ENCODE results near the gene CIC. TPM values are rescaled to one million over a fixed set of nuclear protein-coding genes. Genes with fewer than 3 reads are reported as not detected.

Gene CIC
- total RNA-seq, 4 donors from 2014 or later: 27.0 to 74.1 (median 41.3) TPM

DNA sequence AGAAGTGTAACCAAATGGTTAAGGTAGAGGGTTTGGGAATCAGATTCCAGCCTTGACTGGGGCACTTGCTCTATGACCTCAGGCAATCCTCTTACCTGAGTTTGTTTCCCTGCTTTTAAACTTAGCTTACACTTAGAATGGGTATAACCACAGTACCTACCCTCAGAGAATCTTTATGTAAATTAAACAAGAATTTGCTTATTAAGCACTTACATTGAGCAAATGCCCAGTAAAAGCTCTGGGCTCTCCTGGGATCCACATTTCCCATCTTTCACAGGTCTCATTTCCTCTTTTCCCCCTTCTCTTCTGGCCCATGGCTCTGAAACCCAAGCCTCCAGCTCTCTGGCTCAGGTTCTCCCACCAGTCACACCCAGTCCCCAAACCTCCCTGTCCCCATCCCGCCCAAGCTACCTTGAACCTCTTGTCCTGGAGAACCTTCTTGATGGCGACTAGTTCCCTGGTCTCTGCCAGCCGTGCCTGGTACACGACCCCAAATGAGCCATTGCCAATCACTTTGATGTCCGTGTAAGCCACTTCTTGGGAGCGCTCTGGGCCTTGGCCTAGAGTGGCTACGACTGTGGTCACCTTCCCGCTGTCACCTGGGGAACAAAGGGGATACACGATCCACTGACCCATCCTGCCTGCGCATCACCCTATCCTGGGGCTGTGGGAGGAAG is 29.4 kb upstream of the CIC start:
- H3K4me1 ChIP-seq: peaks cover 0 to 46% (median 26%) of the 10 kb centered on the region in 4 donors
- WGBS, 2 donors: 87 to 90% methylated on average over 10 of the region's 10 CpGs
- TF ChIP-seq POLR2A (IDR thresholded peaks at IDR 0.05) (no peak), EP300 (IDR thresholded peaks at IDR 0.05) (no peak)
- TF ChIP-seq, protein P1, sequence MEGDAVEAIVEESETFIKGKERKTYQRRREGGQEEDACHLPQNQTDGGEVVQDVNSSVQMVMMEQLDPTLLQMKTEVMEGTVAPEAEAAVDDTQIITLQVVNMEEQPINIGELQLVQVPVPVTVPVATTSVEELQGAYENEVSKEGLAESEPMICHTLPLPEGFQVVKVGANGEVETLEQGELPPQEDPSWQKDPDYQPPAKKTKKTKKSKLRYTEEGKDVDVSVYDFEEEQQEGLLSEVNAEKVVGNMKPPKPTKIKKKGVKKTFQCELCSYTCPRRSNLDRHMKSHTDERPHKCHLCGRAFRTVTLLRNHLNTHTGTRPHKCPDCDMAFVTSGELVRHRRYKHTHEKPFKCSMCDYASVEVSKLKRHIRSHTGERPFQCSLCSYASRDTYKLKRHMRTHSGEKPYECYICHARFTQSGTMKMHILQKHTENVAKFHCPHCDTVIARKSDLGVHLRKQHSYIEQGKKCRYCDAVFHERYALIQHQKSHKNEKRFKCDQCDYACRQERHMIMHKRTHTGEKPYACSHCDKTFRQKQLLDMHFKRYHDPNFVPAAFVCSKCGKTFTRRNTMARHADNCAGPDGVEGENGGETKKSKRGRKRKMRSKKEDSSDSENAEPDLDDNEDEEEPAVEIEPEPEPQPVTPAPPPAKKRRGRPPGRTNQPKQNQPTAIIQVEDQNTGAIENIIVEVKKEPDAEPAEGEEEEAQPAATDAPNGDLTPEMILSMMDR (IDR thresholded peaks at IDR 0.05): no peak
- H3K27ac ChIP-seq: no peak overlapping the region
- no peaks in the 10 kb centered on the region for H3K9me3 ChIP-seq
- no peak for DNase-seq (ENCODE audit: low spot score in 2 of 2)
- no peaks in the 10 kb centered on the region for H3K27me3 ChIP-seq
- peaks cover 3 to 43% (median 13%) of the 10 kb centered on the region in 3 donors for H3K36me3 ChIP-seq
- no peak overlapping the region for H3K4me3 ChIP-seq

DNA sequence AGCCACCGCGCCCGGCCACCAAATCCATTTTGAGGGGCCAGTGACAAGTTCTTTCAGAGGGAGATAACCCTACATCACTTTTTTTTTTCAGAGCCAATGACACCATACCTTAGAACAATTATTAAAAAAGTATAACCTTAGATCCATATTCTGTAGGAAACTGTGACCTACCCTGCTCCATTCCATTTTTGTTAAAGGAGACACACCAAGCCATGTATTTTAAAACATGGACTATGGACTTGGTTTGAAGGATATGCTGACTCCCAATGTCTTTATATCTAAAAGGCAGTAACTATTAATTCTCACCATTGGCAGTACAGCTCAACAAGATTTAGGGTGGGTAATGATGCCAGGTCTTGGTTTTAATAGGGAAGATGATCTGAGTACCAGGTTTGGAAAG is 27.8 kb upstream of the CIC start:
- peak overlapping the region; percentile 44 to 87 (median 72) for H3K4me3 ChIP-seq
- H3K27ac ChIP-seq: peak overlapping the region in 2 of 4 donors; percentile 93 to 100
- no peaks in the 10 kb centered on the region for H3K9me3 ChIP-seq
- DNase-seq (ENCODE audit: low spot score in 2 of 2): no peak
- H3K27me3 ChIP-seq: no peaks in the 10 kb centered on the region
- WGBS, 2 donors: 93 to 99% methylated on average over 3 of the region's 3 CpGs
- H3K4me1 ChIP-seq: peaks cover 0 to 56% (median 37%) of the 10 kb centered on the region in 4 donors
- TF ChIP-seq EP300 (IDR thresholded peaks at IDR 0.05): no peak
- TF ChIP-seq POLR2A (IDR thresholded peaks at IDR 0.05): no peak
- TF ChIP-seq, protein P1 (IDR thresholded peaks at IDR 0.05): no peak
- peaks cover 0 to 27% (median 2%) of the 10 kb centered on the region in 3 donors for H3K36me3 ChIP-seq

DNA sequence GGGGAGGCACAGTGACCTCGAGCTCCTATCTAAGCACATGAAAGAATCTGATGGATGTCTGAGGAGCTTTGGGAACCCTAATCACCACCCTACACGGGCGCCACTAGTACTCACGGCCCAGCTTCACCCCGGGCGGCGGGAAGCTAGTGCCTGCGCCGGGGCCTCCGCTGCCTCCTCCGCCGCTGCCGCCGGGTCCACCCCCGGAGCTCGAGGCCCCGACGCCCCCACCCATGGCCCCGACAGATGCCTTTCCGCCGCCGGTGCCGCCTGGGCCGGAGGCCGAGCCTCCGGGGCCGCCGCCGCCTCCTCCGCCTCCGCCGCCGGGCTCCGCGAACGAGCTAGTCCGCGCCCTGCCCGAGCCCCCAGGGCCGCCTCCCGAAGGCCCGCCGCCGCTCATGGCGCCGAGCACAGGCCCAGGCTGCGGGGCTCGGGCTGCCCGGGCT is 27.0 kb upstream of the CIC start:
- WGBS, 2 donors: 0% methylated on average over 13 to 17 of the region's 49 CpGs
- TF ChIP-seq, protein P1 (IDR thresholded peaks at IDR 0.05): no peak
- peak in 1 of 2 donors; percentile 67 for TF ChIP-seq POLR2A (IDR thresholded peaks at IDR 0.05)

DNA sequence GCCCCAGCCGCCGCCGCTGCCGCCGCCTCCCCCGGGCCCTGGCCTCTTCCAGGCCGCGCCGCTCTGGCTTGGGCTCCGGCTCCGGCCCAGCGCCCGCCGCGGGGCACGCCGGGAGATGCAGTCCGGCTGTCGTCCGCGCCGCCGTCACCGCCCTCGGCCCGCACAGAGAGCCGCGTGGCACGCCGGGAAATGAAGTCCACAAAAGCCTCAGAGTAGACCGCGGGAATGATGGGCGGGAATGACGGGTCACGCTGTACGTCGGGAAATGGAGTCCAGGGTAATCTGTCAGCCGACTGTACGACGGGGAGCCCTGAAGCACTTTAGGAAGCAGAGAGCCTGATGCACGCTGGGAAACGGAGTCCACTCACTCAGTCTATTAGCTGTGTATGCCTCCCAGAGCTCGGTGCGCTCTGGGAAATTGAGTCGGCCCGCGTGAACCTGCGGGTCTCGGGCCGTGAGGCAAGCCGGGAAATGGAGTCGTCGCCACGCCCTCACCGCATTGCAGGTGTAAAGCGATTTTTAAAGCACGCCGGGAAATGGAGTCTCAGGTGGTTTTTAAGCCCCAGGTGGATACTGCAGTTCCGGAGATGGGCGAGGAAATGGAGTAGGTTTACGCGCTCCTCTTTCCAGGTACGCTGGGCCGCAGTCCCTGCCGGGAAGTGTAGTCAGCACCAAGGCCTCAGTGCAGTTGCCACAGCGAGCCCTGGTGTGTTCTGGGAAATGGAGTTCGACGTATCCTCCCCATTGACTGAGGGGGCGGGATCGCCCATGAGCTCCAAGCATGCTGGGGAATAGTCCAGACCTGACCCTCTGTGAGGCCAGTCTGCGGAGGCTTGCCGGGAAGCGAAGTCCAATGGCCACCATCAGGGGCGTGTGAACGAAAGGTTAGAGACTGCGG is 26.3 kb upstream of the CIC start, which contains the start of gene GSK3A:
TSS of gene GSK3A (minus strand) at position 91 of the 898 bp plus-strand sequence. CDS start 137 bp downstream, outside the sequence.
- H3K27ac ChIP-seq: peak within 1 kb of the TSS; percentile 79 to 100 (median 96)
- peaks cover 0 to 21% (median 0%) of the 10 kb centered on the region in 3 donors for H3K36me3 ChIP-seq
- H3K4me1 ChIP-seq: peaks cover 0 to 71% (median 48%) of the 10 kb centered on the region in 4 donors
- 0 to 1% methylated on average over 40 to 60 of the region's 76 CpGs for WGBS, 2 donors
- no peaks in the 10 kb centered on the region for H3K9me3 ChIP-seq
- TF ChIP-seq POLR2A (IDR thresholded peaks at IDR 0.05) (peak; percentile 64 to 89), EP300 (IDR thresholded peaks at IDR 0.05) (peak; percentile 76 to 87)
- TF ChIP-seq, protein P1 (IDR thresholded peaks at IDR 0.05): peak in 2 of 5 experiments; percentile 23 to 24
- H3K4me3 ChIP-seq: peak within 1 kb of the TSS; percentile 48 to 87 (median 72)
- DNase-seq (ENCODE audit: low spot score in 2 of 2): peak; percentile 98 to 99
- no peaks in the 10 kb centered on the region for H3K27me3 ChIP-seq

More for the DNA sequence above, 27.0 kb upstream of the CIC start:
- Histone ChIP-seq H3K27ac (peak overlapping the region; percentile 44 to 100 (median 86)), H3K9me3 (no peaks in the 10 kb centered on the region), H3K27me3 (no peaks in the 10 kb centered on the region), H3K36me3 (peaks cover 0 to 19% (median 0%) of the 10 kb centered on the region in 3 donors), H3K4me3 (peak overlapping the region; percentile 44 to 87 (median 72)), H3K4me1 (peaks cover 0 to 64% (median 45%) of the 10 kb centered on the region in 4 donors)
- no peak for DNase-seq (ENCODE audit: low spot score in 2 of 2)

Measured in tibial nerve (tissue), 4 donors.